Stimulated activated CD4-positive, alpha-beta T cell treated with anti-CD3 and anti-CD28 coated beads, Interleukin-4, amount 100 ng/mL, for 48 hours (primary cell): ENCODE results near the gene ADAMTS12.
"Not testable (repeated sequence)": the region's sequence is repeated elsewhere in the genome, so short reads cannot be mapped to it uniquely, and the experiment has no call there.

Experiments
- DNase-seq, 2 donors: peaks; one replicate each; pipeline ENCODE4 v3.0.0-alpha.2; 2020; ENCODE audit warnings: low read depth in 2 of 2

ADAMTS12 gene

DNA sequence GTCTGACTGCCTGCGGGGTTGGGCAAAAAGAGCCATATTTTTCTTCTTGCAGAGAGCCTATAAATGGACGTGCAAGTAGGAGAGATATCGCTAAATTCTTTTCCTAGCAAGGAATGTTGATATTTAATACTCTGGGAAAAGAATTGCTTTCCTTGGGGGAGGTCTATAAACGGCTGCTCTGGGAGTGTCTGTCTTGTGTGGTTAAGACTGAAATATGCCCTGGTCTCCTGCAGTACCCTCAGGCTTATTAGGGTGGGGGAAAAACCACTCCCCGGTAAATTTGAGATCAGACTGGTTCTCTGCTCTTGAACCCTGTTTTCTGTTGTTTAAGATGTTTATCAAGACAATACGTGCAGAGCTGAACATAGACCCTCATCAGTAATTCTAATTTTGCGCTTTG is 14.5 kb upstream of the ADAMTS12 start:
- not testable (repeated sequence) for DNase-seq

DNA sequence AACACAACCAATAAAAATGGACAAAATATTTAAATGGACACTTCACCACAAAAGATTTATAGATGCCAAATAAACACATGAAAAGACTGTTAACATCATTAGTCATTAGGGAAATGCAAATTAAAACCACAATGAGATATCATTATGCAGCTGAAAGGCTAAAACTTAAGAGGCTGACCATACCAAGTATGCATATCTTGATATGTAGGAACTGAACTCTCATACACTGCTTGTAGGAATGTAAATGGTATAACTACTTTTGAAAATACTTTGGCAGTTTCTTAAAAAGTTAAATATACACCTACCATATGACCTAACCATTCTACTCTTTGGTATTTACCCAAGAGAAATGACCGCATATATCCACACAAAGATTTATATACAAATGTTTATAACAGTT is 13.6 kb upstream of the ADAMTS12 start:
- no peak for DNase-seq

DNA sequence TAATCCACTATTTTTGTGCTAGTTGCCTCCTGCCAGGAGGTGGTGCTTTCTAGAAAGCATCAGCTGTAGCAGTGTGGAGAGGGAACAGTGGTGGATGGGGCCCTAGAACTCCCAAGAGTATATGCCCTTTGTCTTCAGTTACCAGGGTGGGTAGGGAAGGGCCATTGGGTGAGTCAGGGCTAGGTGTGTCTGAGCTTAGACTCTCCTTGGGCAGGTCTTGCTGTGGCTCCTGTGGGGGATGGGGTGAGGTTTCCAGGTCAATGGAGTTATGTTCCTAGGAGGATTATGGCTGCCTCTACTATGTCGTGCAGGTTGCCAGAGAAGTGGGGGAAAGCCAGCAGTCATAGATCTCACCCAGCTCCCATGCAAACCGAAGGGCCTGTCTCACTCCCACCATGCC is 11.3 kb upstream of the ADAMTS12 start:
- DNase-seq: no peak

DNA sequence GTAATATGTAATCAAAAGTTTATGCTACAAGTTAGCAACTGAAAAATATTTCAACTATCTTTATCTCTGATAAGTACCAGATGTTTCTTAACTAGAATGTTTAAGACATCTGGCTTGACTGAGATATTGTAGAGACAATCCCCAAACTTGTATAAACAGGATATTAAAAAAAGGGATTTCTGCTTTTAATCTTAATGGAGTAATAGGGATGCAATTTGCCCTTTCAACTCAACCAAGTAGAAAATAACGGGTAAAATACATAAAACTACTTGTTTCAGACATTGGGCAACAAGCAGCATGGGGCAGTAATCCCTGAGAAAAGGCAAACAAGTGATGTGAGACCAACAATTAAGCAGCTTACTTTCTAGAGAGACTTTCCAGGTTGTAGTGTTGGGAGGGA is 9.4 kb upstream of the ADAMTS12 start:
- no peak for DNase-seq

DNA sequence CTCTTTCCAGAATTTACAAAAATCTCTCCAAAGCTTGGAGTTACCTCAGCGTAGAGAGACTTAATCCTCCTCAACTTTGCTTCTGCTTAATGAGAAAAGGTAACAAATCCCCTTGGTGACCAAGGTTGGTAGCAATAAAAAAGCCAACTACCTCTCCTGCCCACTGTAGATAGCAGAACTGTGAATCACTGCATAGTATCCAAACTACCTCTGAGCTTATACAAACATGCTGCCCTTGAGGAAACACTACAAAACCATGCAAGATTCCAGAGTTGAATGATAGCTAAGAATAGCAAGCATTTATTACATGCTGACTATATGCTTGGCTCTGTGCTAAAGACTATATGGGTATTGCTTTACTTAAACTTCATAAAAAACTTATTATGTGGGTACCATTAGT is 2.8 kb upstream of the ADAMTS12 start:
- no peak for DNase-seq

DNA sequence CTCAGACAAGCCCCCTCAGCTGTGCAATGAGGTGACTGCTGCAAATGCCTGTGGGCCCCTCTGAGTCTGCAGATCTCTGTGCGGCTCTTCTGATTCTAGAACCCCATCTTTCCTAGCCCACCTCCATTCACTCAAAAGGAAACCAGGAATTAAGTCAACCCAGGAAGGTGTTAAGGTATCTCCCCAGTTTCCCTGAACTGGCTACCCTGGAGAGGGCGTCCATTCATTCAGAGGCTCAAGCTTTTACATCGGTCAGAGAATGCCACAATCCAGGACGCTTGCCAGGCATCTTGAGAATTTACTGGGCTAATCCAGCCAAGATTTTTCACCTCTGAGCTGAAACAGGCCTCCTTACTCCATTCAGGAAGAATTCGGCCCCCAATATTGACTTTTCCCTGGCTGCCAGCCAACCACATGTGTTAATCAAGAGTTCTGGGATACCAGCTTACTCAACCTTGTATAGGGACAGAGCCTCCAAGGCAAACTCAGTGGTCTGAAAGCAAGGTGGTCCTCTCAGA is 889 bp upstream of the ADAMTS12 start:
- no peak for DNase-seq

DNA sequence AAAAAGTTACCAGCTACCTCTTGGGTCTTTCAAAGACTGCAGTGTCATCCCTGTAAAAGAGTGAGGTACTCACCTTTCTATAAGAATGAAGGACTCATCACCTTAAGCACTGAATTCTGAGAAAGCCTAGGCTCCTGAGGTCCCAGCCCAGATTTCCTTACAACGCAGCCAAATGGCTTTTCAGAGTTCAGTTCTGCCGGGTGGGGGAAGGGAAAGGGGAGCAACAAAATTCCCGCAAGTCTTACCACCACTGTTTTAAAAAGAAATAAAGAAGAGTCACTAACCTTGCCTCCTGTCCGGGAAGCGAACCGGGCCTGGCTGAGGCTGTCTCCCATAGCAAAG is 373 bp downstream of the ADAMTS12 start:
- no peak for DNase-seq

DNA sequence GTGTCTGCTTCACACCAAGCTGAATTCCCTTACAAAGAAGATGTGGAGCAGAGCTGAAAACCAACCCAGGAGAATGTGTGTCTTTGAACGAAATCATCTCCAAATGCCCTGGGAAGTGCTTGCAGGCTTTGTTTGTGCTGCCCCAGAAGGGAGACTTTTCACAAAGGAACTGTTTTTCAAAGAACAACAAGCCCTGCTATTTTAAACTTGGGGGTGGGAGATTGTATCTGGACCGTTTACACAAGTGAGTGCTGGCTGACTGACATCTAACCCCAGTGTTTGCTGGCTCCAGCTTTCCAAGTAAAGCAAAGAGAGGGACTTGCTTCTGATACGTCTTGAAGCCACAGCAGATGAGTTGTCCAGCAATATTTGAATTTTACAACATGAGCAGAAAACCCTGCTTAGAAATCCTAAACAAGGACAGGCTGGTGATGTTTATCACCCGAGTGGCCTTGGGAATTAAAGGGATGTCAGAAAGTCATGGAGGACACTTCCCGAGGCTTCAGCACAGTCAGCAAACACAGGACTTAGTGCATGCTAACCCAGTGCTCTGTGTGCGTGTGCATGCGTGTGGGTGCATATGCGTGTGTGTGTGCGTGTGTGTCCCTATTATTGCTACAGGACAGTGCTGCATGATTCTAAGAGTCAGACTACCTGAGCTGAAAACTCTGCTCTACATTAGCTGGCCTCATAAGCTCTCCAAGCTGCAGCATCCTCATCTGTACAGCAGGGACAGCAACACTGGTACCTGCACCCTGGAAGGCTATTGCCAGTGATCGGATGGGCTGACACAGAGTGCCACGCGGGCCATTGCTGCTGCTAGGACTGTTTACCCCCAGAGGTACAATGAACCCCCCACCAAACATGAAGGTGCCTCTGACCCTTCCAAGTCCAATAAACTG is 1.4 kb downstream of the ADAMTS12 start:
- no peak for DNase-seq

DNA sequence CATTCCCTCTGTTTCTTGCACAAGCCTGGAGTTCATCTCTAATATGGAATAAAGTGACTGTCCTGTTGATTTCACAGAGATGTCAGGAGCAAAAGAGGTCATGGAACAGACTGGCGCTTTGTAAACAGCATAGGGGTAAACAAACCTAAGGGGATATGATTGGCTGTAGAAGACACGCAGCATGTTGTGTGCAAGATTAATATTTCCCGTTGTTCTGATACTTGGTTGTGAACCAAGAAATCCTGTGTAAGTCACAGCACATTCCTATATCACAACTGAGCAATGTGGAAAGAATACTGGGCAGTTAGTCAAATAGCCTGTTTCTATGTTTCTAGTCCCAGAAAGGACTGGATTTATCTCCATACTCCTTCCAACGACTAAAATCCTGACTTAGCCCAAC is 3.2 kb downstream of the ADAMTS12 start:
- DNase-seq: no peak

DNA sequence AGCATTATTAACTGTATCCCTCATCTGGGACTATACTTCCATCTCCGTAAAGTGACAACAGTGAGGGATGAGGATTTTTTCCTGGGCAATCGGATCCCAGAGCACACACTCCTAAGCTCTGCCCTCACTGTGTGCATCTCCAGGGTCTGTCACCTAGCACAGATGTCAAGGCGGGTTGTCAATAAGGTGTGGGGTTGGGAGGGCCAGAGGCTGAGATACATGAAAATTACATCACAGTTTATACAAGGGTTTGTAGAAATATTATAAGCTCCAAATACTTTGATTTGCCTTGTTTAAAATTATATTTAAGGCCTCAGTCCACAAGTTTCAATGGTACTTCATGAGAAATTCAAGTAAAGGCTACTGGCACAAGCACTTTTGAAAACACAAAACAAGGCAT is 4.5 kb downstream of the ADAMTS12 start:
- DNase-seq: no peak

DNA sequence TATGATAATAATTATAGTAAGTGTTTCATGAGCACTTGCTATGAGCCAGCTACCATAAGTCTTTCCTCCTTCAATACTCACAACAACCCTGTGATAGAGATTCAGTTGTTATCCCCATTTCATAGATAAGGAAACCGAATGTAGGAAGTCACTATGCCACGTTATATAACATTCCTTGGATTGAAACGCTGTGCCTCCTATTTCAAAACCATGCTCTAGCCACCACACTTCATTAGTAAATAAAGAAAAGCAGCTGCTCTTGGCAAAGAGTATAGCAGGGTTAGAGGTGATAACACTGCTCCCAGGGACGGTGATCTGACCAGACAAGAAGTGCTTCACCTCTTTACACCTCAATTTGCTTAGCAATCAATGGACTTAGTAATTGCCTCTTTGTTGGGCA is 5.5 kb downstream of the ADAMTS12 start:
- DNase-seq: no peak

DNA sequence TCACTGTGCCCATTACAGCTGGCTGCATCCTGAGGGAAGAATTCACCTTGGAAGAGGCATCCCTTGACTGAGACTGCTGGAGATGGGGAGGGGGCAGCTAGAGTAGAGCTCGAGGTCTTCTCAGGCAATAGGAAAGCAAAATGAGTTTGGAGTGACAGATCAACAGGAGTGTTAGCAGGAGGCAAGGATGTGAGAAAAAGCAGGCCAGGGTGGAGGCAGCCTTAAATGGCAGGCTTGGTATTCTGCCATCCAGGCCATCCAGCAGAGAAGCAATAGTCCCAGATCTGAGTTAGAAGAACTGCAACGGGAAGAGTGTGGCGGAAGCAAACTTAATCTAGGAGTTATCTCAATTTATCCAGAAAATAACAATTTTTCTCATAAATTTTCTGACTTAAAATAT is 6.1 kb downstream of the ADAMTS12 start:
- no peak for DNase-seq

DNA sequence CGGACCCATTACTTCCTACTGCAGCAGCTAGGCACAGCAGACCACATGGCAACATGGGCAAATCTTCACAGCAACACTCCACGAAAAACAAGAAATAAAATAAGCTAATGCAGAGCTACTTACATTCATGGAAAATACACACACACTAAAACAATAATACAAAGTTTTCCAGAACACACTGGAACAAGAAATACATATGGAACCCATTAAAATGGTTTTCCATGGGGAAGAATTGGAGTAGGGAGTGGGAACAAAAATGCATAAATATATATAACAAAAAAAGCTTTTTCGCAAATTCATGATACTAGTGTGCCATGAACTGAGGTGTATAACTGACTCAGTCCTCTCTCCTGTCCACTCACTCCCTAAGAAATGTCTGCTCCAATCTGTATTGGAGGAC is 8.3 kb downstream of the ADAMTS12 start:
- no peak for DNase-seq

DNA sequence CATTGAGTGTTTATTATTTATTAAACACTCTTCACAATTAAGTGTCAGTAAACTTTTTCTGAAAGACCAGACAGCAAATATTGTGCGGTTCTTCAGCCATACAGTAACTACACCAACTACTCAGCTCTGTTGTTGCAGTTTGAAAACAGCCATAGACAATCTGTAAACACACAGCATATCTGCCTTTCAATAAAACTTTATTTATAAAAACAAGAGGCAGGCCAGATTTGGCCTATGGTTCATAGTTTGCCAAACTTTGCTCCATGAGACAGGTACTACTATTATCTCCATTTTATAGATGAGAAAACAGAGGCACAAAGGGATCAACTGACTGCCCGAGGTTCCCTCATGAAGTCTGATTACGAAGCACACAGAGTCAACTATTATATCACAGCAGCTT is 11.5 kb downstream of the ADAMTS12 start:
- no peak for DNase-seq

DNA sequence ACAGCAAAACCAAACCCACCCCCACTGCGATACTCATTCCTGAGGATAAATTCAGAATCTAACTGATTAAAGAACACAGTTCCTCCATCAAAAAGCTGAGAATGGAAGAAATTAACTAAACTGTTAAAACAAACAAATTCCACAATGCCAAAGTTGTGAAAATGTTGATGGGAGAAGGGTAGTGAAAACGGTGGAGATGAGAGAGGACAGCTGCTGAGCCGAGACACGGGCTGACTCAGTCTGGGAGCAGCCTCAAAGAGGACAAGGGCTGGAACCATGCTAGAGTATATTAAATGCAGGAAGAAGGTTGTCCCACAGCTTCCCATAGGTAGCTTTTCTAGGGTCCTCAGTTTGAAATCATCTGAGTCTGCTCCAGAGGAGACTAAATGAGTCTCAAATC is 14.3 kb downstream of the ADAMTS12 start:
- no peak for DNase-seq

DNA sequence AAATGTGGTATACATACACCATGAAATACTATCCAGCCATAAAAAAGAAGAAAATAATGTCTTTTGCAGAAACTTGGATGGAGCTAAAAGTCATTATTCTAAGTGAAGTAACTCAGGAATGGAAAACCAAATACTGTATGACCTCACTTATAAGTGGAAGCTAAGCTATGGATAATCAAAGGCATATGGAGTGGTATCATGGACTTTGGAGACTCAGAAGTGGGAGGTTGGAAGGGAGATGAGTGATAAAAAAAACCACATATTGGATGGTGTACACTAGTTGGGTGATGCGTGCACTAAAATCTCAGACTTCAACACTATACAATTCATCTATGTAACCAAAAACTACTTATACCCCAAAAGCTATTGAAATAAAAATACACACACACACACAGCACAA is 24.5 kb downstream of the ADAMTS12 start:
- no peak for DNase-seq

DNA sequence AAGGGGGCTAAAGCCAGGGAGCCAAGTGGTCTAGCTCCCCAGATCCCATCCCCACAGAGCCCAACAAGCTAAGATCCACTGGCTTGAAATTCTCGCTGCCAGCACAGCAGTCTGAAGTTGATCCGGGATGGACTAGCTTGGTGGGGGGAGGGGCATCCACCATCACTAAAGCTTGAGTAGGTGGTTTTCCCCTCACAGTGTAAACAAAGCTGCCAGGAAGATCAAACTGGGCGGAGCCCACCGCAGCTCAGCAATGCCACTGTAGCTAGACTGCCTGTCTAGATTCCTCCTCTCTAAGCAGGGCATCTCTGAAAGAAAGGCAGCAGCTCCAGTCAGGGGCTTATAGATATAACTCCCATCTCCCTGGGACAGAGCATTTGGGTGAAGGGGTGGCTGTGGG is 32.6 kb downstream of the ADAMTS12 start:
- not testable (repeated sequence) for DNase-seq

DNA sequence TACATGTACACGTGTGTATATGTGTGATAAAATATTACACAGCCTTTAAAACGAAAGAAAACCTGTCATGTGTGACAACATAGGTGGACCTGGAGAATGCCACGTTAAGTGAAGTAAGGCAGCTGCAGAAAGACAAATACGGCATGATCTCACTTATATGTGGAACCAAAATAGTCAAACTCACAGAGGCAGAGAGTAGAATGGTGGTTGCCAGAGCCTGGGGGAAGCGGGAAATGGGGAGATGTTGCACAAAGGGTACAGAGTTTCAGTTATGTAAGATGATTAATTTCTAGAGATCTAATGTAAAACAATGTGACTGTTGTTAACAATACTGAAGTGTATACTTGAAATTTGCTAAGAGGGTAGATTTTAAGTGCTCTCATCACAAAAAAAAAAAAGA is 34.8 kb downstream of the ADAMTS12 start:
- no peak for DNase-seq

DNA sequence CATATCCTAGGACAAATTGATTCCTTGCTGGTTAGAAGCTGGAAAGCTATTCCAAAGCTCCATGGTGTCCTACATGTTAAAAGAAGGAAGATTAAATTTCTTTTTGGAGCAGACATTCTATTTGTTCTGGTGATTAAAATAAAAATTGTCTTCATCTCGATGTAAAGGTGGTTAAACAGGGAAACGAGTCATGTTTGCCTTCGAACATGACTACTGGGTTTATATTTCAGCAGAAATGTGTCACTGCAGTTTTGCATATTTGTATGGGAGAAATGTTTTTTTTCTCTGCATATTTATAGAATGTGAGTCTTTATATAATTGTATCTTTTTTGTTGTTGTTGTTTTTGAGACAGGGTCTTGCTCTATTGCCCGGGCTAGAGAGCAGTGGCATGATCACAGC is 36.4 kb downstream of the ADAMTS12 start:
- no peak for DNase-seq

DNA sequence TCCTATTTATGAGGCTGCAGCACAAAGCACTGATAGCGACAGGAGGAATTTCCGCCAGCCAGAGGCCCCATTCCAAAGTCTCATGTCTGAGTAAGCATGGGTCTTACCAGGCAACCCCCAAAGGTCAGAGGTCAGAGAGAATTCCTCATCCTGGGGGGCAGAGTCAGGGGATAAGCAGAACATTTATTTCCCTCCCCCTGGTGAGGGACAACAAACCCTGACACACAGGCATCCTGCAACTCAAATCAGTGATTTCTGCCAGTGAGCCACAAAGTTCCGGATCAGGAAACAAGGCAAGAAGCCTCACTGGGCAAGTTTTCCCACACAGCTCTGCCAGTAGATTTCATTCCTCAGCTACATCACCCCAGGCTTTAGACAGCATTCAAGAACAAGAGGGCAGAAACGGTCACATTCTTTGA is 37.0 kb downstream of the ADAMTS12 start:
- DNase-seq: no peak

DNA sequence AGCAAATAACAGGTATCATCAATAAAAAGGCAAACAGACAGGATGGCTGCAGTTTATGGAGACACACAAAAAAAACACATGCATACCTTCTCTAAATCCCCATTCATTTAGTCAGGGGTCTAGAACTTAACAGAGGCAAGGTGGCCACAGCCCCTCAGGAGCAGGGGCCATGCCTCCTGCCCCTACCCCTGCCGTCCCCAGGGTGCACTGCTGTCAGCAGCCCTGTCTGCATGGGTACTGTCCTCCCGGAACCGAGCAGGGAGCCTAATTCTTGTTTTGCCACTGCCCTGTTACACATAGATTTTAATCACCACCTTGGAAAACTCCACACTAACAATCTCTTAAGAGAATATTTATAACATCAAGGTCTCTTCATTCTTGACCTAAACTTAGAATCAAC is 39.0 kb downstream of the ADAMTS12 start:
- DNase-seq: no peak

DNA sequence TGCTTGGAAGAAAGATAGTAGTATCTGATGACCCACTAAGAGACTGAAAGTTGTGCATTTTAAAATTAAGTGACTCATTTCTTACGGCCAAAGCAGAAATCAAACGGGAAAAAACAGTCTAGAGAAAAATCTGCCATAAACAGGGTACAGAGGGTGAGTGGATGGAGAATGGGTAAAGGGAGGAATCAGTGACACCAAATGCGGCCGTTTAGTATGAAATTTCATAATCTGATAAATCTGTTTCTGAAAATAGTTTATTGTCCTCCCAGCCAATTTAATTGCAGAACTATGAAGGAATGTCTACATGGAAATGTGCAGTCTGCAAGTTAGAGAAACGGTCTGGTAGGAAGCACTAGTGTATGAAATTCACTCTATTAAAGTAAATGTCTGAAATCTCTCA is 39.5 kb downstream of the ADAMTS12 start:
- DNase-seq: no peak

DNA sequence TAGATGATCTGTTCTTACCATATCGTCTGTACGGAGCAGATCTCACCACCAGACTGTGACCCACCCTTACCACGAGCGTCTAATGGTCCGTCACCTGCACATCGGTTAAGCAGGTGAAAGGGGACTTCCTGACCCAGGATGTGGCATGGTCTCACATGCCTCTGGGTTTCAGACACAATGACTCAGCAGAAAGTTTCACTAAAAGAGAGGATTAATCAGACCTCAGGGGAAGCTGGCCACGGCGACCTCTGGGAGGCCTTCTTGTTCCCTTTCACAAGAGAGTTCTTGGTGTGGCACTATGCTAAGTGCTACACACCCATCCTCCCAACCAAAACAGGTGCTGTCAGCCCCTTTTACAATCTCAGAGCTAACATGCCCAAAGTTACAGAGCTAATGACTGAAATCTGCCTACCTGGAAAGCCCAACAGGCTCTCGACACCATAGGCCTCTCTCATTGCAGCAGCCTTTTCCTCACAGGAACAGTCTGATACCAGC is 41.6 kb downstream of the ADAMTS12 start:
- DNase-seq: peak in 1 of 2 donors; percentile 10

DNA sequence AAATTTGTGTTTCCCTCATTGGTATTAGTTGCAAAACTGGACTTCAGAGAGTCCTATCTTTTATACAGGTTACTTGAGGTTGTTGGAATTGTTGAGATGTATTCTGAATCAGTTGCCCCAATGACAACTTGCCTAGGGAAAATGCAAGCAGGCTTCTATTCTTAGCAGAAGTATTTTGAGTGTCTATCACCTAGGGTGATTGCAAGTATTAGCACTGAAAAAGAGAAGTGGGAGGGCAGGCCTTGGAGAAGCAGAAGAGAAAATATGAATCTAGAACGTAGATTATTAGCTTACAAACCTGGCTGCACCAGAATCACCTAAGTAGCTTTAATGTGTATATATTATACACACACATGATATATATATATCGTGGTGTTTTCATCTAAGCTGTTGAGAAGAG is 43.2 kb downstream of the ADAMTS12 start:
- no peak for DNase-seq
